ENCODE results near the gene PYY. TPM values are rescaled to one million over a fixed set of nuclear protein-coding genes. Genes with fewer than 3 reads are reported as not detected.

Gene PYY
- total and polyA plus RNA-seq, 10 of the 15 experiments (the other 5 are each of a cell fraction or from before 2014, with no cell fraction given), result 0.07 to 0.18 TPM; not detected in 8

- ChIA-PET POLR2A (no interaction called here), CTCF (interaction anchor here (0.7 to 1.4 kb wide), 2 partner anchors 44 to 107 kb away, joined by 3 to 7 read pairs; no protein-coding TSS in a partner anchor), RAD21 (ENCODE audit: unreplicated experiment) (no interaction called here), SMC1A (ENCODE audit: uncharacterized antibody, unreplicated experiment) (no interaction called here)
- H3K36me3 ChIP-seq (ENCODE audit: control insufficient read depth in 2 of 2, insufficient read depth in 2 of 2, low read length in 1 of 2), result no peaks in the 10 kb centered on the region
- ATAC-seq (no peak), FAIRE-seq (no peak), DNase-seq (ENCODE audit: low read depth, low spot score) (no peak)
- TF ChIP-seq NR2C2 (IDR thresholded peaks at IDR 0.05; ENCODE audit: borderline replicate concordance, control insufficient read depth, insufficient read length, low read depth) (no peak), MAX (IDR thresholded peaks at IDR 0.05; ENCODE audit: low read depth, low read length) (no peak), ZNF217 (IDR thresholded peaks at IDR 0.05) (no peak)
- no peaks in the 10 kb centered on the region for H3K9me3 ChIP-seq (replicated peaks; ENCODE audit: control insufficient read depth, insufficient read depth, low read length)
- WGBS (ENCODE audit: insufficient coverage, insufficient replicate concordance, low lambda C conversion rate, missing lambda C conversion rate), result 8% methylated on average over 12 of the region's 12 CpGs
- H3K4me3 ChIP-seq, result no peak overlapping the region
- intact Hi-C loops (cut with micrococcal nuclease; ENCODE audit: unreplicated experiment) (no loop called here), in situ Hi-C loops (cut with MboI) (no loop called here)
- no peak overlapping the region for H2AFZ ChIP-seq (ENCODE audit: control insufficient read depth, low read depth, low read length)
- H4K20me1 ChIP-seq (ENCODE audit: control insufficient read depth, insufficient read depth), result no peaks in the 10 kb centered on the region
- H3K79me2 ChIP-seq (ENCODE audit: control insufficient read depth, insufficient read depth, low read length), result no peaks in the 10 kb centered on the region
- peaks cover 2 to 18% of the 10 kb centered on the region in 2 experiments; a peak in 3 of 4 replicates for H3K27me3 ChIP-seq (replicated peaks in 1 of 2; ENCODE audit: control insufficient read depth in 2 of 2, insufficient read depth in 2 of 2, low read length in 1 of 2)
- BruUV-seq (replicated peaks), result no TSS peak
- H3K4me2 ChIP-seq (ENCODE audit: control insufficient read depth, insufficient read depth), result no peak overlapping the region
- H3K27ac ChIP-seq (ENCODE audit: control insufficient read depth, insufficient read depth), result no peak overlapping the region
- no peaks in the 10 kb centered on the region for H3K4me1 ChIP-seq (ENCODE audit: control insufficient read depth, insufficient read depth, low read length)
- H3K9ac ChIP-seq (ENCODE audit: control insufficient read depth, insufficient read depth, low read length), result no peak overlapping the region
These were observed 33.6 kb upstream of the PYY start for GRCh38 chr17:43987131-43988021.

GRCh38 chr17:43986225-43986981 lies 32.7 kb upstream of the PYY start:
- ATAC-seq (no peak), DNase-seq (ENCODE audit: low read depth, low spot score) (no peak), FAIRE-seq (no peak)
- Histone ChIP-seq H3K9me3 (replicated peaks; ENCODE audit: control insufficient read depth, insufficient read depth, low read length) (no peaks in the 10 kb centered on the region), H3K79me2 (ENCODE audit: control insufficient read depth, insufficient read depth, low read length) (no peaks in the 10 kb centered on the region), H3K9ac (ENCODE audit: control insufficient read depth, insufficient read depth, low read length) (no peak overlapping the region), H4K20me1 (ENCODE audit: control insufficient read depth, insufficient read depth) (no peaks in the 10 kb centered on the region), H3K4me3 (no peak overlapping the region), H2AFZ (ENCODE audit: control insufficient read depth, low read depth, low read length) (no peak overlapping the region), H3K27ac (ENCODE audit: control insufficient read depth, insufficient read depth) (no peak overlapping the region), H3K36me3 (ENCODE audit: control insufficient read depth in 2 of 2, insufficient read depth in 2 of 2, low read length in 1 of 2) (no peaks in the 10 kb centered on the region), H3K4me1 (ENCODE audit: control insufficient read depth, insufficient read depth, low read length) (no peaks in the 10 kb centered on the region), H3K27me3 (replicated peaks in 1 of 2; ENCODE audit: control insufficient read depth in 2 of 2, insufficient read depth in 2 of 2, low read length in 1 of 2) (peaks cover 3 to 21% of the 10 kb centered on the region in 2 experiments; a peak in 3 of 4 replicates), H3K4me2 (ENCODE audit: control insufficient read depth, insufficient read depth) (no peak overlapping the region)
- POLR2A ChIA-PET, result no interaction called here
- BruUV-seq (replicated peaks), result no TSS peak
- in situ Hi-C loops (cut with MboI) (no loop called here), intact Hi-C loops (cut with micrococcal nuclease; ENCODE audit: unreplicated experiment) (no loop called here)
- CTCF ChIA-PET, result interaction anchor here (1.4 kb wide), 1 partner anchor 43 kb away, joined by 7 read pairs; no protein-coding TSS in a partner anchor
- 71% methylated on average over 7 of the region's 7 CpGs for WGBS (ENCODE audit: insufficient coverage, insufficient replicate concordance, low lambda C conversion rate, missing lambda C conversion rate)
- RAD21 ChIA-PET (ENCODE audit: unreplicated experiment), result no interaction called here
- SMC1A ChIA-PET (ENCODE audit: uncharacterized antibody, unreplicated experiment), result no interaction called here
- TF ChIP-seq BCL3 (IDR thresholded peaks at IDR 0.05; ENCODE audit: borderline replicate concordance, insufficient read depth, low read depth, low read length, poor library complexity, severe bottlenecking) (no peak), ESRRA (IDR thresholded peaks at IDR 0.05; ENCODE audit: low read length) (no peak), RELA (IDR thresholded peaks at IDR 0.05; ENCODE audit: borderline replicate concordance, partially characterized antibody) (no peak), EGR1 (IDR thresholded peaks at IDR 0.05; ENCODE audit: borderline replicate concordance in 1 of 2, low read depth in 2 of 2, low read length in 2 of 2) (no peak), ZNF622 (IDR thresholded peaks at IDR 0.05) (no peak), ELK1 (IDR thresholded peaks at IDR 0.05; ENCODE audit: low read depth, low read length) (no peak), YY1 (IDR thresholded peaks at IDR 0.05; ENCODE audit: low read depth, low read length) (no peak), ASH2L (IDR thresholded peaks at IDR 0.05; ENCODE audit: borderline replicate concordance, low read depth) (no peak), SUZ12 (IDR thresholded peaks at IDR 0.05; ENCODE audit: unreplicated experiment) (no peak)

All from GM12878 (cell line).